ENCODE results near the gene BMPER. TPM values are rescaled to one million over a fixed set of nuclear protein-coding genes. Genes with fewer than 3 reads are reported as not detected.
"Not testable (repeated sequence)": the region's sequence is repeated elsewhere in the genome, so short reads cannot be mapped to it uniquely, and the experiment has no call there.

The BMPER gene
- total and polyA plus RNA-seq, 2 of the 8 experiments (the other 6 are each of a cell fraction or from before 2014, with no cell fraction given) = 0.33 to 0.69 TPM

DNA sequence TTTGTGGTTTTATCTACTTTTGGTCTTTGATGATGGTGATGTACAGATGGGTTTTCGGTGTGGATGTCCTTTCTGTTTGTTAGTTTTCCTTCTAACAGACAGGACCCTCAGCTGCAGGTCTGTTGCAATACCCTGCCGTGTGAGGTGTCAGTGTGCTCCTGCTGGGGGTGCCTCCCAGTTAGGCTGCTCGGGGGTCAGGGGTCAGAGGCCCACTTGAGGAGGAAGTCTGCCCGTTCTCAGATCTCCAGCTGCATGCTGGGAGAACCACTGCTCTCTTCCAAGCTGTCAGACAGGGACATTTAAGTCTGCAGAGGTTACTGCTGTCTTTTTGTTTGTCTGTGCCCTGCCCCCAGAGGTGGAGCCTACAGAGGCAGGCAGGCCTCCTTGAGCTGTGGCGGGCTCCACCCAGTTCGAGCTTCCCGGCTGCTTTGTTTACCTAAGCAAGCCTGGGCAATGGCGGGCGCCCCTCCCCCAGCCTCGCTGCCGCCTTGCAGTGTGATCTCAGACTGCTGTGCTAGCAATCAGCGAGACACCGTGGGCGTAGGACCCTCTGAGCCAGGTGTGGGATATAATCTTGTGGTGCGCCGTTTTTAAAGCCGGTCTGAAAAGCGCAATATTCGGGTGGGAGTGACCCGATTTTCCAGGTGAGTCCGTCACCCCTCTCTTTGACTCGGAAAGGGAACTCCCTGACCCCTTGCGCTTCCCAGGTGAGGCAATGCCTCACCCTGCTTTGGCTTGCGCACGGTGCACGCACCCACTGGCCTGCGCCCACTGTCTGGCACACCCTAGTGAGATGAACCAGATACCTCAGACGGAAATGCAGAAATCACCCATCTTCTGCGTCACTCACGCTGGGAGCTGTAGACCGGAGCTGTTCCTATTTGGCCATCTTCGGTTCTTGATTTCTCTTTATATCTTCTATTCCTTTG is 269.6 kb downstream of the BMPER start:
- not testable (repeated sequence) for FAIRE-seq; H3K9me3 ChIP-seq (ENCODE audit: insufficient read depth in 2 of 2, low read depth in 1 of 2, low read length in 1 of 2); H2BK120ac ChIP-seq (replicated peaks; ENCODE audit: low read depth, low read length); H4K91ac ChIP-seq (replicated peaks; ENCODE audit: insufficient read length, low read length); H3K18ac ChIP-seq (ENCODE audit: extremely low read depth, low read length); H4K8ac ChIP-seq (ENCODE audit: extremely low read depth, insufficient read depth, low read length); H2AK5ac ChIP-seq (ENCODE audit: low read depth, low read length); H3K4me1 ChIP-seq (replicated peaks in 1 of 4; ENCODE audit: control insufficient read depth in 3 of 4, insufficient read depth in 4 of 4, low read length in 3 of 4); H4K20me1 ChIP-seq (replicated peaks in 1 of 2; ENCODE audit: control insufficient read depth in 1 of 2, insufficient read depth in 2 of 2, low read length in 2 of 2); H2BK15ac ChIP-seq (ENCODE audit: low read length); H3K23me2 ChIP-seq (ENCODE audit: low read depth, low read length); H2BK20ac ChIP-seq (ENCODE audit: low read length); H3K4ac ChIP-seq (replicated peaks; ENCODE audit: insufficient read length, low read depth, low read length); H3K36me3 ChIP-seq (ENCODE audit: control insufficient read depth in 2 of 4, insufficient read depth in 4 of 4, low read length in 3 of 4); H2BK5ac ChIP-seq (ENCODE audit: low read depth, low read length); H3K14ac ChIP-seq (ENCODE audit: insufficient read length); H3K79me1 ChIP-seq (ENCODE audit: low read depth, low read length); H3K23ac ChIP-seq (ENCODE audit: insufficient read length); H3K79me2 ChIP-seq (ENCODE audit: control insufficient read depth in 1 of 2, insufficient read depth in 2 of 2, low read length in 2 of 2); H3K56ac ChIP-seq (replicated peaks; ENCODE audit: insufficient read length, low read depth, low read length); H3K27me3 ChIP-seq (replicated peaks in 1 of 4; ENCODE audit: control insufficient read depth in 3 of 4, extremely low read depth in 1 of 4, insufficient read depth in 3 of 4, low read length in 3 of 4); H3K27ac ChIP-seq (ENCODE audit: low read depth, low read length)
- peak overlapping the region; percentile 12 to 42 (median 30); a peak in 5 of 8 replicates for H3K4me3 ChIP-seq (ENCODE audit: extremely low read depth in 1 of 4, insufficient read depth in 2 of 4, low read depth in 3 of 4, low read length in 4 of 4)
- peak overlapping the region; percentile 75; the same call in 1 of the 2 replicates for H2BK12ac ChIP-seq (ENCODE audit: low read depth, low read length)
- WGBS, 2 experiments (ENCODE audit: extremely low coverage in 1 of 2, insufficient coverage in 1 of 2, insufficient read length in 1 of 2, insufficient replicate concordance in 2 of 2, low coverage in 1 of 2, low lambda C conversion rate in 2 of 2, missing lambda C conversion rate in 1 of 2) = 68% methylated on average over 26 of the region's 32 CpGs; no CpG with 5 or more reads in 1 of the 2 experiments
- H3K4me2 ChIP-seq (ENCODE audit: insufficient read depth in 1 of 2, low read depth in 2 of 2, low read length in 2 of 2) = peak overlapping the region; percentile 38 to 52; a peak in 3 of 4 replicates
- POLR2A ChIA-PET (ENCODE audit: partially characterized antibody) = interaction anchor here (1.0 to 1.5 kb wide), 4 partner anchors 10 to 32 kb away, joined by 3 to 4 read pairs (median 3); no protein-coding TSS in a partner anchor
- peak overlapping the region in 2 of 4 experiments; percentile 4 to 30; a peak in 2 of 7 replicates for H3K9ac ChIP-seq (replicated peaks in 1 of 4; ENCODE audit: extremely low read depth in 1 of 4, low read depth in 3 of 4, low read length in 3 of 4)
- CTCF ChIA-PET (ENCODE audit: partially characterized antibody) = interaction anchor here (1.1 to 1.3 kb wide), 2 partner anchors 146 to 422 kb away, joined by 3 read pairs; no protein-coding TSS in a partner anchor
- H2AFZ ChIP-seq (ENCODE audit: low read length) = peak overlapping the region; percentile 81; the same call in 1 of the 2 replicates
- TF ChIP-seq RBBP5 (IDR thresholded peaks at IDR 0.05; ENCODE audit: borderline replicate concordance, low read depth, low read length) = 0 out of 2 replicates have a peak, but pooled peaks have one; percentile 39
- DNase-seq (ENCODE audit: low read depth in 1 of 2, low spot score in 2 of 2) = peak in 1 of 2 experiments; percentile 66
- peak overlapping the region; percentile 76 for H4K5ac ChIP-seq (ENCODE audit: insufficient read length, low read depth, low read length)

Data from H1 (cell line).